AG09309 (cell line): Measurements from ENCODE around the gene FSHR.

Source experiments
- DNase-seq: peaks from one replicate; pipeline ENCODE4 v3.0.0-alpha.2; 2010; ENCODE audit warnings: low read depth
- H3K4me3 ChIP-seq: 2 replicates; pipeline ENCODE4 v1.5.1; 2011; ENCODE audit warnings: mild to moderate bottlenecking, low read depth, low read length, moderate library complexity; ENCODE audit not compliant: control insufficient read depth
- CTCF ChIP-seq: IDR thresholded peaks from 2 replicates; pipeline ENCODE4 v1.5.1; 2011; ENCODE audit warnings: mild to moderate bottlenecking, low read depth, low read length, inconsistent platforms; ENCODE audit not compliant: insufficient read depth, control insufficient read depth; ENCODE audit errors: missing control alignments

FSHR gene

DNA sequence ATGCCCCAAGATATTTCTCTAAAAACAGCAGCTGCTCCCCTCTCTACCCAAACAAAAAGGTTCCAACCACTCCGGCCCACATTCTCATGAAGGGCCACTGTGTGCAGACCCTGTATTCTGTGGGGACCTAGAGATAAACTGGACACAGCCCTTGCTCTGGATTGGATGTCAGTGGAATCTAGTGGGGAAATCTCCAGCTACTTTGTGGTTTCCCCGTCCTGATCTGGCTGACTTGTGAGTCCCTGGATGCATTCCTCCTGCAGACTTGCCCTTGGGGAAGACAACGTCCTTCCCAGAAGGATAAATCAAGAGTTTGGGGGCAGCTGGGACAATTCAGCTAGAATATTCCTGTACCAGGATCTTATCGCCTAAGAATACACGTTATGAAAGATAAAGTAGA is 151.1 kb downstream of the FSHR start:
- TF ChIP-seq CTCF, result no peak
- H3K4me3 ChIP-seq, result no peak overlapping the region
- DNase-seq, result no peak

DNA sequence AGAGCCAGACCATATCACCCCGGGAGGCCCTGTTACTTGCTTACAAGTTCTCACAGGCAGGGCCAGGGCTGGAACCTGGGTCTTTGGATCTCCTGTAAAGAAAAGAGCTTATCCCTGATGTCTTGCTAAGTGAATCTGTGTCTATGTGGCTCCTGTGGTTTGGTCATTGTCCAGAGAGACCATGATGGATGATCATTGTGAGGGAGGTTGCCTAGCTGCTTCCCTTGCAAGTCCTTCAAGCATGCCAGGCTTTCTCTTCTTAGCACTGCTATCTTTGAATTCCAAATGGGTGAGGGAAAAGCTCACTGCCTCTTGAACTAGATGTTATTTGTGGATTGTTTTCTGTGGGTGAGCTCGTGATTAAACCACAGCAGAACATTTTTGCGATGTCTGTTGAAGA is 151.6 kb downstream of the FSHR start:
- no peak for DNase-seq
- no peak overlapping the region for H3K4me3 ChIP-seq
- no peak for TF ChIP-seq CTCF

DNA sequence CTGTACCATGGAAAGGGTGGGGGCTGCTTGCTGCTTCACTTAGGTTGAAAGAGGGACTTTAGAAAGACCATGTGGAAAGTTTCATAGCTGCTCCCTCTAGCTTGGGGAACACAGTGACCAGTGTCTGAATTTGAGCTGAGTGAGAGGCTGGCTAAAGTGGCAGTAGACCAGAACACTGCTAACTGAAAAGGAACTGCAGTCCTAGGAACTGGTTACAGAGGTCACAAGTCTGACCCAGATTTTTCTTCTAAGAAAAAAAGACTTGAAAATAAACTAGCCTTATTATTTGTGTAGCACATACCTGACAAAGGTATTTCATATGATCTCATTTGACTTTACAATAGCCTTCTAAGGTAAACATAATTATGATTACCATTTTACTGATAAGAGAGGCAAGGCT is 153.6 kb downstream of the FSHR start:
- no peak for TF ChIP-seq CTCF
- no peak for DNase-seq
- no peak overlapping the region for H3K4me3 ChIP-seq

GRCh38 chr2:48998449-48998848 is 155.9 kb downstream of the FSHR start:
- H3K4me3 ChIP-seq, result no peak overlapping the region
- DNase-seq, result no peak
- no peak for TF ChIP-seq CTCF

GRCh38 chr2:48993576-48993975 is 160.7 kb downstream of the FSHR start:
- no peak overlapping the region for H3K4me3 ChIP-seq
- no peak for DNase-seq
- TF ChIP-seq CTCF, result no peak

GRCh38 chr2:48991415-48992131 is 162.7 kb downstream of the FSHR start:
- DNase-seq, result no peak
- TF ChIP-seq CTCF, result no peak
- H3K4me3 ChIP-seq, result no peak overlapping the region
